HFFc6 (cell line): ENCODE data around the gene CSGALNACT2. TPM values are rescaled to one million over a fixed set of nuclear protein-coding genes. Genes with fewer than 3 reads are reported as not detected.

Source experiments
- DNase-seq: peaks from one replicate; pipeline ENCODE4 v3.0.0-alpha.2; 2018
- H3K27ac Mint-ChIP-seq: 2 replicates; pipeline ENCODE4 v1.8.0; 2020; ENCODE audit warnings: mild to moderate bottlenecking, mixed read lengths
- H3K27me3 Mint-ChIP-seq: 2 replicates; pipeline ENCODE4 v1.8.0; 2021; ENCODE audit warnings: mild to moderate bottlenecking, moderate library complexity, mixed read lengths; ENCODE audit not compliant: insufficient read depth
- H3K36me3 Mint-ChIP-seq: 2 replicates; pipeline ENCODE4 v1.8.0; 2021; ENCODE audit warnings: low read depth, mixed read lengths
- H3K4me1 Mint-ChIP-seq: 2 replicates; pipeline ENCODE4 v1.8.0; 2020; ENCODE audit warnings: low read depth, mixed read lengths
- H3K4me3 Mint-ChIP-seq: 2 replicates; pipeline ENCODE4 v1.8.0; 2020; ENCODE audit warnings: mild to moderate bottlenecking, moderate library complexity, mixed read lengths
- H3K9me3 Mint-ChIP-seq: 2 replicates; pipeline ENCODE4 v1.8.0; 2020; ENCODE audit warnings: mild to moderate bottlenecking, mixed read lengths
- total RNA-seq, 6 experiments: library from RNA; stranded (reverse); fragmentation: NEBNext Ultra II Directional; extraction: Animal tissue kit (Norgen Biotek cat#: 25700); gene quantifications; 2 replicates in 1 of 6; 3 replicates in 5 of 6; pipeline ENCODE4 v1.2.3, GENCODE V29; 2021
- TF ChIP-seq, protein P1 (sequence below): fragments of 200-600 bp; sonication (generic); IDR thresholded peaks from 2 replicates; pipeline ENCODE4 v1.5.0; 2021; ENCODE audit warnings: antibody characterized with exemption, mild to moderate bottlenecking

CSGALNACT2 gene
- total RNA-seq, 6 experiments from 2014 or later: 18.0 to 20.8 (median 18.6) TPM

- no peak overlapping the region for H3K4me3 Mint-ChIP-seq
- no peak for DNase-seq
- TF ChIP-seq, protein P1, sequence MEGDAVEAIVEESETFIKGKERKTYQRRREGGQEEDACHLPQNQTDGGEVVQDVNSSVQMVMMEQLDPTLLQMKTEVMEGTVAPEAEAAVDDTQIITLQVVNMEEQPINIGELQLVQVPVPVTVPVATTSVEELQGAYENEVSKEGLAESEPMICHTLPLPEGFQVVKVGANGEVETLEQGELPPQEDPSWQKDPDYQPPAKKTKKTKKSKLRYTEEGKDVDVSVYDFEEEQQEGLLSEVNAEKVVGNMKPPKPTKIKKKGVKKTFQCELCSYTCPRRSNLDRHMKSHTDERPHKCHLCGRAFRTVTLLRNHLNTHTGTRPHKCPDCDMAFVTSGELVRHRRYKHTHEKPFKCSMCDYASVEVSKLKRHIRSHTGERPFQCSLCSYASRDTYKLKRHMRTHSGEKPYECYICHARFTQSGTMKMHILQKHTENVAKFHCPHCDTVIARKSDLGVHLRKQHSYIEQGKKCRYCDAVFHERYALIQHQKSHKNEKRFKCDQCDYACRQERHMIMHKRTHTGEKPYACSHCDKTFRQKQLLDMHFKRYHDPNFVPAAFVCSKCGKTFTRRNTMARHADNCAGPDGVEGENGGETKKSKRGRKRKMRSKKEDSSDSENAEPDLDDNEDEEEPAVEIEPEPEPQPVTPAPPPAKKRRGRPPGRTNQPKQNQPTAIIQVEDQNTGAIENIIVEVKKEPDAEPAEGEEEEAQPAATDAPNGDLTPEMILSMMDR: no peak
- H3K36me3 Mint-ChIP-seq: no peaks in the 10 kb centered on the region
- H3K4me1 Mint-ChIP-seq: no peaks in the 10 kb centered on the region
- no peaks in the 10 kb centered on the region for H3K9me3 Mint-ChIP-seq
- H3K27ac Mint-ChIP-seq: no peak overlapping the region
- H3K27me3 Mint-ChIP-seq: peaks cover 16% of the 10 kb centered on the region
Measured at GRCh38 chr10:43222210-43222720, 84.0 kb downstream of the CSGALNACT2 start.

DNA sequence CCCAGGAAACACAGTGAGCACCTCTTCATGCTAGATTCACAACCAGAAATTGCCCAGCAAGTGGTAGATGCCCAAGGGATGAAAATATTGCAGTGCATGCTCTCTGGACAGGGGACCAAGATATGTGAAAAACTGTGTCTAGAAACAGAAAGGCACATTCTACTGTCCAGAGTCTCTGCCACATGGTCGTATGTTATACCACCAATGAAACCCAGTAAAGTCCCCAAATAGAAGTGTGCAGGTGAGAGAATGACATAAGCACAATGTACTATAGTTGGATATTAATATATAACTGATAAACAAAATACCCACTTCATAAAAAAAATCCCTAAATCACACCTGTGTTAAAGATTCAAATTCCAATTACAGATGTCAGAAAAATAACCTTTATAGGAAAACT lies 84.8 kb downstream of the CSGALNACT2 start:
- no peak overlapping the region for H3K27ac Mint-ChIP-seq
- H3K4me3 Mint-ChIP-seq: no peak overlapping the region
- H3K9me3 Mint-ChIP-seq: no peaks in the 10 kb centered on the region
- no peaks in the 10 kb centered on the region for H3K4me1 Mint-ChIP-seq
- H3K36me3 Mint-ChIP-seq: no peaks in the 10 kb centered on the region
- TF ChIP-seq, protein P1: no peak
- DNase-seq: no peak
- peaks cover 19% of the 10 kb centered on the region for H3K27me3 Mint-ChIP-seq

- Mint-ChIP-seq H3K4me3 (no peak overlapping the region), H3K9me3 (no peaks in the 10 kb centered on the region), H3K27me3 (peaks cover 19% of the 10 kb centered on the region), H3K27ac (no peak overlapping the region), H3K36me3 (no peaks in the 10 kb centered on the region), H3K4me1 (no peaks in the 10 kb centered on the region)
- TF ChIP-seq, protein P1: no peak
- no peak for DNase-seq
Measured at GRCh38 chr10:43224321-43224720, 86.1 kb downstream of the CSGALNACT2 start.

GRCh38 chr10:43225004-43225786 lies 87.0 kb downstream of the CSGALNACT2 start:
- H3K9me3 Mint-ChIP-seq: no peaks in the 10 kb centered on the region
- no peak overlapping the region for H3K27ac Mint-ChIP-seq
- TF ChIP-seq, protein P1: no peak
- peaks cover 19% of the 10 kb centered on the region for H3K27me3 Mint-ChIP-seq
- H3K36me3 Mint-ChIP-seq: no peaks in the 10 kb centered on the region
- no peak for DNase-seq
- no peaks in the 10 kb centered on the region for H3K4me1 Mint-ChIP-seq
- no peak overlapping the region for H3K4me3 Mint-ChIP-seq

- peaks cover 23% of the 10 kb centered on the region for H3K27me3 Mint-ChIP-seq
- no peak overlapping the region for H3K27ac Mint-ChIP-seq
- TF ChIP-seq, protein P1: no peak
- no peak for DNase-seq
- H3K9me3 Mint-ChIP-seq: no peaks in the 10 kb centered on the region
- H3K36me3 Mint-ChIP-seq: no peaks in the 10 kb centered on the region
- H3K4me3 Mint-ChIP-seq: no peak overlapping the region
- no peaks in the 10 kb centered on the region for H3K4me1 Mint-ChIP-seq
Measured at GRCh38 chr10:43225787-43226153, 87.5 kb downstream of the CSGALNACT2 start.
